Fibroblast of villous mesenchyme (primary cell): ENCODE results near the gene SLC27A1. TPM values are rescaled to one million over a fixed set of nuclear protein-coding genes. Genes with fewer than 3 reads are reported as not detected.

Experiments used
- DNase-seq: peaks from one replicate; pipeline ENCODE4 v3.0.0-alpha.2; 2010; ENCODE audit warnings: low read depth
- H3K4me3 ChIP-seq: 2 replicates; pipeline ENCODE4 v1.5.1; 2011; ENCODE audit warnings: low read depth, mild to moderate bottlenecking, low read length
- total RNA-seq: library from RNA; depleted of rRNA; stranded (reverse); fragments of >200 nt; gene quantifications from 2 replicates; pipeline ENCODE4 v1.2.3, GENCODE V29; 2012
- TF ChIP-seq, protein P1 (sequence below): IDR thresholded peaks from 2 replicates; pipeline ENCODE4 v1.5.1; 2012; ENCODE audit warnings: low read depth, mild to moderate bottlenecking, low read length; ENCODE audit not compliant: insufficient read depth

SLC27A1 gene
- total RNA-seq, 1 donor: 10.8 TPM

DNA sequence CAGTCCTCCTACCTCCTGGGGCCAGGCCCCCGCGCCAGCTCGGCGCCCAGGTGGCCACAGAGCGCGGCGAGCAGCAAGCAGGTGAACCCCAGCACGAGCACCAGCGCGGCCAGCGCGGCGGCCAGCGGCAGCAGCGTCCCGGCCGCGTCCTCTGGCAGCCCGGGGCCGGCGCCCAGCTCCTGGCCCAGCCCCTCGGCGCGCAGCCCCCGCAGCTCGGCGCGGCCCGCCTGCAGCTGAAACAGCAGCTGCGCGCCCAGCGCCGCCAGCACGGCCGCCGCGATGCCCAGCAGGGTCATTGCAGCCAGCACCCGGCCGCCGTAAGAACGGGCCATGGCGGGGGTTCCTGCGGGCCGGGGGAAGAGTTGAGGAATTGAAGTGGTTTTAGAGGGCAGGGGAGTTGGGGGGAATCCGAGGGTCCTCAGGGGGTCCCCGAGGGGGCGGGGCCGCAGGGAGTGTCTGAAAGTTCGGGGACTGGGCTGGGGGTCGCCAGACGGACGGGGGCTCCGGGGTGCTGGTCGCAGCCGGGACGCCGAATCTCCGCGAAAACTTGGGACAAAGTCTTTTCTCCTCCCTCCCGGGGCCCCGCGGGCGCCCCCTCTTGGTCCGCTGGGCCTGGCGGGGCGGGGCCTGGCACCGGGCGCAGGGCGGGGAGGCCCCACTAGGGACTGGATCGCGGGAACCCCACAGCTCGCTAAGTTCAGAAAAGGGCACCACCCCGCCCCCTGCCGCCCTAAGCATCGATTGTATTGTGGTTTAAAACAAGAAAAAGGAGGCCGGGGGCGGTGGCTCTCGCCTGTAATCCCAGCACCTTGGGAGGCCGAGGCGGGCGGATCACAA, 22.0 kb upstream of the SLC27A1 start, which contains the start of gene TMEM221:
Gene TMEM221, minus strand, starts transcription at position 538 of the 837 bp plus-strand sequence. Its CDS starts 206 bp downstream, at position 332.
- TF ChIP-seq, protein P1, sequence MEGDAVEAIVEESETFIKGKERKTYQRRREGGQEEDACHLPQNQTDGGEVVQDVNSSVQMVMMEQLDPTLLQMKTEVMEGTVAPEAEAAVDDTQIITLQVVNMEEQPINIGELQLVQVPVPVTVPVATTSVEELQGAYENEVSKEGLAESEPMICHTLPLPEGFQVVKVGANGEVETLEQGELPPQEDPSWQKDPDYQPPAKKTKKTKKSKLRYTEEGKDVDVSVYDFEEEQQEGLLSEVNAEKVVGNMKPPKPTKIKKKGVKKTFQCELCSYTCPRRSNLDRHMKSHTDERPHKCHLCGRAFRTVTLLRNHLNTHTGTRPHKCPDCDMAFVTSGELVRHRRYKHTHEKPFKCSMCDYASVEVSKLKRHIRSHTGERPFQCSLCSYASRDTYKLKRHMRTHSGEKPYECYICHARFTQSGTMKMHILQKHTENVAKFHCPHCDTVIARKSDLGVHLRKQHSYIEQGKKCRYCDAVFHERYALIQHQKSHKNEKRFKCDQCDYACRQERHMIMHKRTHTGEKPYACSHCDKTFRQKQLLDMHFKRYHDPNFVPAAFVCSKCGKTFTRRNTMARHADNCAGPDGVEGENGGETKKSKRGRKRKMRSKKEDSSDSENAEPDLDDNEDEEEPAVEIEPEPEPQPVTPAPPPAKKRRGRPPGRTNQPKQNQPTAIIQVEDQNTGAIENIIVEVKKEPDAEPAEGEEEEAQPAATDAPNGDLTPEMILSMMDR: peak; percentile 57
- H3K4me3 ChIP-seq: peak within 1 kb of the TSS; percentile 52
- no peak for DNase-seq

DNA sequence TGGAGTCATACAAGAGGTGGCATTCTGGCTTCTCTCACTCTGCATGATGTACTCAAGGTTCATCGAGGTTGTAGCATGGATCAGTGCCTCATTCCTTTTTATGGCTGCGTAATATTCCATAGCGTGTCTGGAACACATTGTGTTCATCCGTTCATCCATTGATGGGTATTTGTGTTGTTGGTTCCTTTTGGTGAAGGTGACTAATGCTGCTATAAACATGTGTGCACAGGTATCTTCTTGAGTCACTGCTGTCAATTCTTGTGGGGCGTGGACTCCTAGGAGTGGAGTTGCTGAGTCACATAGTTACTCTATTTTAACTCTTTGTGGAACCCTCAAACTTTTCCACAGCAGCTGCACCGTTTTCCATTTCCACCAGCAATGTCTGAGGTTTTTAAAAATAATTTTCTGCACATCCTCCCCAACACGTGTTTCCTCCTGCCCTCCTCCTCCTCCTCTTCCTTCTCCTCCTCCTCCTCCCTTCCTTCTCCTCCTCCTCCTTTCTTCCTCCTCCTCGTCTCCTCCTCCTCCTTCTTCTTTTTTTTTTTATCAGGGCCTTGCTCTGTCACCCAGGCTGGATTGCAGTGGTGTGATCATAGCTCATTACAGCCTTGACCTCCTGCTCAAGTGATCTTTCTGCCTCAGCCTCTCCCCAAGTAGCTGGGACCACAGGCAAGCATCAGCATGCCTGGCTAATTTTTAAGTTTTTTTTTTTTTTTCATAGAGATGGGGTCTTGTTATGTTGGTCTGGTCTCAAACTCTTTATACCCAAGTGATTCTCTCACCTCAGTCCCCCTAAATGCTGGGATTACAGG, 19.9 kb upstream of the SLC27A1 start:
- TF ChIP-seq, protein P1: no peak
- no peak overlapping the region for H3K4me3 ChIP-seq

DNA sequence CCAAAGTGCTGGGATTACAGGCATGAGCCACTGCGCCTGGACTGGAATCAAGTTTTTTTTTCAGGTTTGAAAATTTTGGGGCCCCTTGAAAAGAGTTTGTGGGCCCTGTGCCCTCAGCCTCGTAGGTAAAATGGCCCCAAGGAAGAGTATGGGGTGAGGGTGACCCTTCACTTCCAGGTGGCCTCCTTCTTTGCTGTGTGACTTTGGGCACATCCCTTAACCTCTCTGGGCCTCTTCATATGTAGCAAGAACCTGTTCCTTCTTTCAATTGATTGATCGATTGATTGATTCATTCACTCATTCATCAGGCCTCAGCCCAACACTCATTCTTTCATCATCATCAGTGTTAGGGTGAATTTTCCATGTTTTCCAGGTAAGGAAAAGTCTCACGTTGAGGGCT, 18.5 kb upstream of the SLC27A1 start:
- no peak for DNase-seq
- no peak overlapping the region for H3K4me3 ChIP-seq
- TF ChIP-seq, protein P1: no peak

More for the DNA sequence above, 19.9 kb upstream of the SLC27A1 start:
- no peak for DNase-seq

DNA sequence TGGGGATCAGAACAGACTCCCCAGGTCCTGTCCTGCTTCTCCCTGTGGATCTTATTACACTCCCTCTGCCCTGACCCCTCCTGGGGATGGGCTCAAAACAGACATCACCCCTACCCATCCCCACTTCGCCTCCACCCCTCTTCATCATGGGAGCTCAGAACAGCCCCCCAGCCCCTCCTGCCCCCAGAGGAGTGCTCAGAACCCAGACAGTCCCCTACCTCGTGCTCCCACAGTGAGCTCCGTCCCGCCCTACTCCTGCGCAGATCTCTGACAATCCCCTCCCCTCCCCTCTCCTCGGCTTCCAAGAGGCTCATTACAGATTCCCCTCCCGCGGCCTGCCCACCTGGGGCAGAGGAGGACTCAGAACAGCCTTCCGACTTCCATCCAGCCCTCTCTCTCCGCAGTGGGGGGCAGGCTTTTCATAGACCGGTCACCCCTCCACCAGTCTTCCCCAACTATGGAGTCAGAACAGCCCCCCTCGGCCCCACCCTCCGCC, 15.7 kb upstream of the SLC27A1 start:
- DNase-seq: no peak
- no peak overlapping the region for H3K4me3 ChIP-seq
- TF ChIP-seq, protein P1: no peak

DNA sequence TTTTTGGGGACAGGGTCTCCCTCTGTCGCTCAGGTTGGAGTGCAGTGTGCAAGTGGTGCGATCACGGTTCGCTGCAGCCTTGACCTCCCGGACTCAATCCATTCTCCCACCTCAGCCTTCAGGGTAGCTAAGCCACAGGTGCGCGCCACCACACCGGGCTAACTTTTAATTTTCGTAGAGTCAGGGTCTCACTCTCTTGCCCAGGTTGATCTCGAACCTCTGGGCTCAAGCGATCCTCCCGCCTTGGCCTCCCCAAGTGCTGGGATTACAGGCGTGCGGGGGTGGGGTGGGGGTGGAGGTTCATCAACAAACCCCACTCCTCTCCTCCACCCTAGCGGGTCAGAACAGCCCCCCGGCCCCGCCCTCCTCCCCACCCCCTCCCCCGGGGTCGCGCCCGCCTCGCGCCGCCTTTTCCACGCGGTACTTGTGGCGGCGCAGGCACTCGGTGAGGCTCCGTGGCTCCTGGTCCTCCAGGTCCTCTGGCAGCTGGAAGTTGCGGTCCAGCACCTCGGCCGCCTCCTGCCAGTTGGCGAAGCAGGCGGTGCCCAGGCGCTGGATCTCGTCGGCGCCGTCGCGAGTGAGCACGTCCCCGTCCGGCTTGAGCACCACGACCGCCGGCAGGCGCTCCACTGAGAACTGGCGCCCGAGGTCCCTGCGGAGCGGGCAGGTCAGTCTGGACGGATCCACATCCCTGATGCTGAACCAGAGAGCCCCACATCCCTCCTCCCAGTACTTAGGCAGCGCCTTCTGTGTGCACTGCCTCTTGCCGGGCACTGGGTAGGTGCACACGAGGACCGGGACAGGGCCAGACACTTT, 14.8 kb upstream of the SLC27A1 start:
- H3K4me3 ChIP-seq: no peak overlapping the region

More for the DNA sequence above, 14.8 kb upstream of the SLC27A1 start:
- DNase-seq: no peak
- TF ChIP-seq, protein P1: no peak
